ENCODE data around the gene SBNO2.

Gene SBNO2

DNA sequence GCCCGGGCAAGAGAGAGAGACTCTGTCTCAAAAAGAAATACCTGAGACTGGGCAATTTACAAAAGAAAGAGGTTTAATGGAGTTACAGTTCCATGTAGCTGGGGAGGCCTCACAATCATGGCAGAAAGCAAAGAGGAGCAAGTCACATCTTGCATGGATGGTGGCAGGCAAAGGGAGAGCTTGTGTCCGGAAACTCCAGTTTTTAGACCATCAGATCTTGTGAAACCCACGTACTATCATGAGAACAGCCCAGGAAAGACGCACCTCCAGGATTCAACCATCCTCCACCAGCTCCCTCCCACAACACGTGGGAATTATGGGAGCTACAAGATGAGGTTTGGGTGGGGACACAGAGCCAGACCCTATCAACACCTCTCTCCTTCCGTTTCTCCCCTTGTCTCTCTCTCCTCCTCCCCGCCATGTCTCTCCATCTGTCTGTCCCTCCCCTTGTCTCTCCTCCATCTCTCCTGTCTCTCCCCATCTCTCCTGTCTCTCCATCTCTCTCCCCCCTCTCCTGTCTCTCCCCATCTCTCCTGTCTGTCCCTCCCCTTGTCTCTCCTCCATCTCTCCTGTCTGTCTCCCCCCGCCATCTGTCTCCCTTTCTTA lies 88.9 kb downstream of the SBNO2 start:
- DNase-seq, result no peak

DNA sequence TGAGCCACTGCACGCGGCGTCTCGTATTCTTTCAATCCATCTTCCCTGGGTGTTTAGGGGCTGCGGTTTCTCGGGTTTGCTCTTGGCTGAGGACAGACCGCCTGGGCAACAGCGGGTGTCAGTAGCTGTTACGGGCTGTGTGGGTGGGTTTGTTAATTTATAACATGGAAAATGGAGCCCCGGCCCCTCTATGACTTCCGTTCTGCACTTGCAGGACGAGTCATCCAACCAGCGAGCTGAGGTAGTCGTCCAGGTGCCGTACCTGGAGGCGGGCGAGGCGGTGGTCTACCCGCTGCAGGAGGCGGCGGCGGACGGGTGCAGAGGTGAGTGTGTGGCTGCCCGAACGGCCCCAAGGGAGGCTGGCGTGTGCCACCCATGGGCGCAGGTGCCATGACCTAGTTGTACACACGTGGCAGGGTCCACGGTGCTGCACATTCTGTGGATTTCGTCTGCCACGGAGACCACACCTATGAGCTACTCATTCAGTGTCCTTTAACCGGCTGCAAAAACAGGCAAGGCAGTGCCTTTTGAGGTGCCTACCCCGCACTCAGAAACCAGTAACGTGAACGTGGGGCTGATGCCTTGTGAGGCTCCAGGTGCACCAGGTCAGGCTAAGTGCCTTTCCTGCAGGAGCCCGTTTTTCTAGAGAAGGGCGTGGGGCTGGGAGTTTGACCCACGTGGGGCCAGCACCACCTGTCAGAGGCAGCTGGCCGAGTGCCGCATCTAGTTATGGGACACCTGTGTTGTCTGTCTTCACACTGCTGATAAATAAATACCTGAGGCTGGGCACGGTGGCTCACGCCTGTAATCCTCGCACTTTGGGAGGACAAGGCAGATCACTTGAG lies 89.8 kb downstream of the SBNO2 start:
- peak; percentile 48 for DNase-seq

- no peak for DNase-seq
These were observed 90.9 kb downstream of the SBNO2 start for GRCh38 chr19:1082928-1083816.

DNA sequence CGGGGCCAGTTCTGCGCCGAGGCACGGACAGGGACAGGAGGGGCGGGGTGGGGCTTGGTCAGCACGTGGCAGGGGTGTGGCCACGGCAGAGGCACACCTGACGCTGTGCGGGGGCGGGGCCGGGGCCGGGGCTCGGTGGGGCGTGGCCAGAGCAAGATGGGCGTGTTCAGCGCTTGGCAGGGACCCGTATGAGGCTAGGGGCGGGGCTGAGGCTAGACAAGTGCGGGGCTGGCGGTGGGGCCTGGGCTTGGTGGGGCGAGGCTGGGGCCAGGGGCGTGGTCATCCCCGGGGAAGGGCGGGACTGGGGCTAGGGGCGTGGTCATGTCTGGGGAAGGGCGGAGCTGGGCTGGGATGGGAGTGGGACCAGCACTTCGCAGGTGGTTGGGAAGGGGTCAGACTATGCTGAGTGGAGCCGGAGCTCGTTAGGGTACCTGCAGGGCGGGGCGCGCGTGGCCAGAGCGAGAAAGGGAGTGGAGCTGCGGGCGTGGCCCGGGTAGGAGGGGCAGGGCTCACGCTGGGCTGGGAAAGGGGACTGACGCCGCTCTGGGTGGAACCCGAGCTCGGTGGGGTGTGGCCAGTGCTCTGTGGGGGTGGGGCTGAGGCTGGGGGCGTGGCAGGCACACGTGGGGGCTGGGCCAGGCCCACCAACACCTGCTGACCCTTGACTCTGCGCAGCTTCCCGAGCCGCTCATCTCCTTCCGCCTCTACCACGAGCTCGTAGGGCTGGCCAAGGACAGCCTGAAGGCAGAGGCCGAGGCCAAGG lies 91.7 kb downstream of the SBNO2 start:
- peak; percentile 78 for DNase-seq

- no peak for DNase-seq
These were observed 92.5 kb downstream of the SBNO2 start for GRCh38 chr19:1081301-1082164.

DNA sequence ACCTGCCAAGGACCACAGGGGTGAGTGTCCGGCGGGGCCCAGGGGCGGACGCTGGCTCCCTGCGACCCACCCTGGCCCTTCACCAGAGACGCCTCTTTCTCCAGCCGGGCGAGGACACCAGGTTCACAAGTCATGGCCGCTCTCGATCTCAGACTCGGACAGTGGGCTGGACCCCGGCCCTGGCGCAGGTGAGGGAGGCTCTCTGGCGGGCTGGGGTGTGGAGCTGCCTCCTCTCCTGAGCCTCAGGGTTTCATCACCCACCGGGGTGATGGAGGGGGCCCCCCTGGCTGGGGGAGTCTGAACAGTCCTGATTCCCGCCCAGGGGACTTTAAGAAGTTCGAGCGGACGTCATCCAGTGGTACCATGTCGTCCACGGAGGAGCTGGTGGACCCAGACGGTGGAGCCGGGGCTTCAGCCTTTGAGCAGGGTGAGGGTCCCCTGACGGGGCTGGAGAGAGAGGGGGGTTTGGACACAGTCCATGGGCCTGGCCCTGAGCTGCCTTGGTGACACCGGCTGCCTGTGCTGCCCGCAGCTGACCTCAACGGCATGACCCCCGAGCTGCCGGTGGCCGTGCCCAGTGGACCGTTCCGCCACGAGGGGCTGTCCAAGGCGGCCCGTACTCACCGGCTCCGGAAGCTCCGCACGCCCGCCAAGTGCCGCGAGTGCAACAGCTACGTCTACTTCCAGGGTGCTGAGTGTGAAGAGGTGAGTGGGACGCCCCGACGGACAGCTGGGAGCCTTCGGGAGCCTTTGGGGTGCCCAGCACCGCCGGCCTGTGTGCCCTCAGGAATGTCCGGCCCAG lies 93.5 kb downstream of the SBNO2 start:
- no peak for DNase-seq

GRCh38 chr19:1079566-1080111 lies 94.4 kb downstream of the SBNO2 start:
- peak; percentile 75 for DNase-seq

DNA sequence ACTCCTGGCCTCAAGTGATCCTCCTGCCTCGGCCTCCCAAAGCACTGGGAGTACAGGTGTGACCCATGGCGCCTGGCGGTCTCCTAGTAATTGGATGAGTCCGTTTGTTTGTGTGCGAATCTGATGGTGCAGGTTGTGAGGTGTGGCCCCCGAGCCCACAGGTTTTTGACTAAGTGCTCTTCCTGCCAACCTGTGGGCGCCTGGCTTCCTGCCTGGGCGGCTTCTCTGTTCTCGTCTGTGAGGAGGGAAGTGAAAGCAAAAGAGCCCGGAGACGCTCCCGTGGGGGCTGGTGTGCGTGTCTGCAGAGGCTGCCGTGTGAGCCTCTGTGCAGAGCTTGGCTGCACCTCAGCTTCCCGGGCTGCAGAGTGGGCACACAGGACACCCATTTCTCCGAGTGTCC lies 97.1 kb downstream of the SBNO2 start:
- peak; percentile 96 for DNase-seq

DNA sequence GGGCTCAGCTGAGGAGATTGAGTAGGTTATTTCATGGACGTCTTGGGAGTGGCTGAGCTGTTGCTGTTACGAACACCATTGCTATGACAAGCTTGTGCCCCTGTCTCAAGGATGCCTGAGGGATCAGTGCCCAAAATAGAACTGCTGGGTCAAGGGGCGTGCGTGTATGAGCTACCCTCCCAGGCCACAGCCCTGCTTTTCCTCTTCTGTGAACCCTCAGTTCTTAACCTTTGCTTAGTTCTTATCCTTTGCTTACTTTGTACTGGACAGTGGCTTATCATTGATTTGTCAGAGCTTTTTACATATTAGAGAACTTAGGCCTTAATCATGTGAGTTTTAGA lies 98.1 kb downstream of the SBNO2 start:
- DNase-seq, result no peak

DNA sequence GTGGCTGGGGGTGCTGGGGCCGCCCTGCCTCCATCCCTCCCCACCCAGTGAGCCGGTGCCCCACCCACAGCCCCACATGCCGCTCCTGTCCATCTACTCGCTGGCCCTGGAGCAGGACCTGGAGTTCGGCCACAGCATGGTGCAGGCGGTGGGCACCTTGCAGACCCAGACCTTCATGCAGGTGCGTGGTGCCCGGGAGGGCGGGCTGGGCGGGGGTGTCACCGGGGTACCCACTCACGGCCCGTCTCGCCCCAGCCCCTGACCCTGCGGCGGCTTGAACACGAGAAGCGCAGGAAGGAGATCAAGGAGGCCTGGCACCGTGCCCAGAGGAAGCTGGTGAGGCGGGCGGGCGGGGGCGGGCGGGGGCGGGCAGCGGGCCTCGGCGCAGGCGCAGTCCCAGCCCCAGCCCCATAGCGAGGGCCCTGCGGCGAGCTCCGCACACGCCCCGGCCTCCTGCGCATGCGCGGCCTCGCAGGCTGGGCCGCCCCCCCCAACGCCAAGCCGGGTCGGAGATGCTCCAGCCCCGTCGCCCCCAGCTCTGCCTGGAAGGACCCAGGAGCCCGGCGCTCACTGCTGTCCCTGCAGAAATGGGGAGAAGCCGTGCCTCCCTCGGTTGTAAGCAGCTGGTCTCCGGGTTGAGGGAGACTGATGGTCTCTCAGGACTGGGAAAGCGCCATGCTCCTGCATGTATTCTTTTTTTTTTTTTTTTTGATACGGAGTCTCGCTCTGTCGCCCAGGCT lies 99.4 kb downstream of the SBNO2 start:
- DNase-seq, result peak; percentile 84

DNA sequence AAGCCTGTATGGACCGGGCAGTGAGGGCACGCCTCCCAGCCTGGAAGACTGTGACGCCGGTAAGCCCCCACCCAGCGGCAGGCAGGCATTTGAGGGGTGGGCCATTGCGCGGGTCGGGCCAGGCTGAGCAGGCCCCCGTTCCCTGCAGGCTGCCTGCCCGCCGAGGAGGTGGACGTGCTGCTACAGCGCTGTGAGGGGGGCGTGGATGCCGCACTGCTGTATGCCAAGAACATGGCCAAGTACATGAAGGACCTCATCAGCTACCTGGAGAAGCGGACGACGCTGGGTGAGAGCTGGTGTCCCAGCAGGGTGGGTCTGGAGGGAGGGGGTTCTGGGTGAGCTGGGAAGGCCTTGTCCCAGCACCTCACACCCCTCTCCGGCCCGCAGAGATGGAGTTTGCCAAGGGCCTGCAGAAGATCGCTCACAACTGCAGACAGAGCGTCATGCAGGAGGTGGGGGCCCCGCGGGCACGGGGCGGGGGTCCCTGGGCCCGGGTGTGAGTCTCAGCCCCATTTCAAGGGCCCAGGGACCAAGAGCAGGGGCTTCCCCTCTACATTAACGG lies 100.0 kb downstream of the SBNO2 start:
- no peak for DNase-seq

GRCh38 chr19:1073063-1073955 lies 100.8 kb downstream of the SBNO2 start:
- no peak for DNase-seq

- DNase-seq, result no peak
These were observed 101.6 kb downstream of the SBNO2 start for GRCh38 chr19:1072371-1073015.

GRCh38 chr19:1070931-1071791 lies 102.9 kb downstream of the SBNO2 start:
- DNase-seq, result no peak

DNA sequence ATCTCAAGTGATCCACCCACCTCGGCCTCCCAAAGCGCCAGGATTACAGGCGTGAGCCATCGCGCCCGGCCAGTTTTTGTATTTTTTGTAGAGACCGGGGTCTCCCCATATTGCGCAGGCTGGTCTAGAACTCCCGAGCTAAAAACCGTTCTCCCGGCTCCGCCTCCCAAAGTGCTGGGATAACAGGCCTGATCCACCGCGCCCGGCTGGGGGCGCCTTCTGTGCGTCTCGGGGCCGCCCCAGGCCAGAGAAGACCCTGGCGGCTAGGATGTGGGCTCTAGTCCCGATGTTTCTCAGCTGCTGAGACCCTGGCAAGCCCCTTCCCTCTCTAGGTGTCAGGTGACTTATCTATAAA lies 103.5 kb downstream of the SBNO2 start:
- no peak for DNase-seq

DNA sequence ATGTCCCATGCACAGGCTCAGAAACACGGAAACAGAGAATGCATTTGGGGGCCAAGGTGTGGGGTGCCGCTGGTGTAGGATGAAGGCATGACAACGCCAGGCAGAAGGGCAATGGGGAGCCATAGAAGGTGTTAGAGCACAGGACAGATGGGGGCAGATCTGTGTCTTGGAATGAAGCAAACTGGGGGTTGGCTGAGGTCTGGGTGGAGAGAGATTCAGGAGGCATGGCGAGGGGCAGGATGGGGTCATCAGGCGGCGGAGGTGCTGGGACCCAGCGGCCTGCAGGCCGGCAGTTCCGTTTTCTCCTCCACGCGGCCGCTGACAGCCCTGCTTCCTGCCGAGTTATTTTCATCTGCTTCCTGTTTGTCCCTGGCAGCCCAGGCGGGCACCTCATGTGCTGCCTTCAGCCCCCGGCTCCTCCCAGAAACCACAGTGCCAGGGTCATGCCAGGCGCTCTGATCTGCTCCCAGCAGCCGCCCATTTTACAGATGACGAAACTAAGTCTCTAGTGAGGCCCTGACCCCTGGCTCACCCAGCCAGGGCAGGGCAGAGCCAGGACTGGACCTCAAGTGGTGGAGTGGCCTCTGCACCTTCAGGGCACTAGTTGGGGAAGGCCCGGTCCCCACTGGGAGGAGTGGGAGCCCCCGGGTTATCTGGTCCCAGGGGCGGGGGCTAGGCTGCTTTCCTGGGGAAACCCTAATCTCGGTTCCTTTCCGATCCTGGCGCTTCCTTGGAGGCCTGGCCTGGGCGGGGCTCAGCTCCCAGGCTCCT lies 104.9 kb downstream of the SBNO2 start:
- peak; percentile 55 for DNase-seq
